G401 (cell line): ENCODE data around the gene OR51S1. TPM values are rescaled to one million over a fixed set of nuclear protein-coding genes. Genes with fewer than 3 reads are reported as not detected.
"Not testable (repeated sequence)": the region's sequence is repeated elsewhere in the genome, so short reads cannot be mapped to it uniquely, and the experiment has no call there.

Experiments used
- DNase-seq: peaks from one replicate; pipeline ENCODE4 v3.0.0-alpha.2; 2015; ENCODE audit warnings: low spot score
- in situ Hi-C: cut with HindIII; loops from 2 replicates; pipeline ENCODE4 v1.10.0; 2016; ENCODE audit warnings: low sequenced_read_pairs, mixed read lengths
- total RNA-seq: library from RNA; depleted of rRNA; stranded (reverse); fragments of >200 nt; shearing (Covaris generic); gene quantifications from 2 replicates; pipeline ENCODE4 v1.2.3, GENCODE V29; 2014; rRNA removed

OR51S1 gene
- total RNA-seq, 1 experiment from 2014 or later = not detected

DNA sequence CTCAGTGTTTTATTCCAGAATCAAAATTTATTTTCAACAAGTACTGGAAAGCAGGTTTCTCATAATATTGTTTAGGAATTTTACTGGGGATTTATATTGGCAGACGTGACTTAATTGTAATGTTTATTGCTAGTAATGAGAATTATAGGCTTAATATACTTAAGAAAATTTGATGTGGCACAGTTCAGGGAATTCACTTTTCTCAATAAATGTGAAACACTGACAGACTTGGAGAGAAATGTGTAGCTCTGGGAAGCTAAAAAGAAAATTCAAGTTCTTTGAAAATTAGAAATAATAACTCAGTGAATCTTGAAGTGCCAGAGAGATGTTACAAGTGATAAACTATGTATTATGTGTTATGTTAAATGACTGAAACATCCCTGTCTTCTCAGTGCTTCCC, 28.0 kb downstream of the OR51S1 start, which contains the start of gene OR51F2:
Gene OR51F2, plus strand, starts transcription at position 301 of the 400 bp plus-strand sequence. CDS start 101 bp downstream, outside the sequence.
- in situ Hi-C loops = no loop called here
- DNase-seq = no peak

- in situ Hi-C loops = no loop called here
- no peak for DNase-seq
Observed at GRCh38 chr11:4809246-4809645, 39.8 kb downstream of the OR51S1 start.

GRCh38 chr11:4808476-4808875, 40.5 kb downstream of the OR51S1 start:
- no peak for DNase-seq
- in situ Hi-C loops = no loop called here

GRCh38 chr11:4804280-4804679, 44.7 kb downstream of the OR51S1 start, which contains the start of gene OR52R1:
TSS of gene OR52R1 (minus strand) at chr11:4804380. CDS start at chr11:4804380, 0 bp downstream.
- in situ Hi-C loops = no loop called here
- DNase-seq = no peak

DNA sequence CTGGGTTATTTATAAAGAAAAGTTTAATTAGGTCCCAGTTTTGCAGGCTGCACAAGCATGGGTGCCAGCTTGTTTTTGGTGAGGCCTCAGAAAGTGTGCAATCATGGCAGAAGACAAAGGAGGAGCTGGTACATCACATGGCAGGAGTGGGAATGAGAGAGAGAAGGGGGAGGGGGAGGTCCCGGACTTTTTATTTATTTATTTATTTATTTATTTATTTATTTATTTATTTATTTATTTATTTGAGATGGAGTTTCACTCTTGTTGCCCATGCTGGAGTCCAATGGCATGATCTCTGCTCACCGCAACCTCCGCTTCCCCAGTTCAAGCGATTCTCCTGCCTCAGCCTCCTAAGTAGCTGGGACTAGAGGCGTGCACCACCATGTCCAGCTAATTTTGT, 47.7 kb downstream of the OR51S1 start:
- DNase-seq, in situ Hi-C loops: not testable (repeated sequence)

GRCh38 chr11:4798427-4799183, 50.4 kb downstream of the OR51S1 start:
- in situ Hi-C loops = no loop called here
- DNase-seq = no peak

Other genes starting within 250 kb of the OR51S1 start
- gene TRIM68, start 241.0 kb downstream of the OR51S1 start, total RNA-seq = 9.2 and 33.6 TPM in 2 replicates
- not detected in 2 replicates for gene OR51D1, start 211.7 kb downstream of the OR51S1 start, total RNA-seq
- gene OR51E1, start 205.2 kb downstream of the OR51S1 start, total RNA-seq = not detected in 2 replicates
- not detected in 2 replicates for gene OR51E2, start 151.4 kb downstream of the OR51S1 start, total RNA-seq
- not detected in 2 replicates for gene MMP26, start 144.4 kb downstream of the OR51S1 start, total RNA-seq
- gene OR51F1, start 79.3 kb downstream of the OR51S1 start, total RNA-seq = not detected in 2 replicates
- not detected in 2 replicates for gene OR52R1, start 44.8 kb downstream of the OR51S1 start, total RNA-seq
- gene OR51F2, start 27.9 kb downstream of the OR51S1 start, total RNA-seq = not detected in 2 replicates
- not detected in 2 replicates for gene OR51T1, start 32.7 kb upstream of the OR51S1 start, total RNA-seq
- not detected in 2 replicates for gene OR51A7, start 54.6 kb upstream of the OR51S1 start, total RNA-seq
- not detected in 2 replicates for gene OR51G2, start 70.1 kb upstream of the OR51S1 start, total RNA-seq
- gene OR51G1, start 75.1 kb upstream of the OR51S1 start, total RNA-seq = not detected in 2 replicates
- gene OR51A4, start 98.4 kb upstream of the OR51S1 start, total RNA-seq = not detected in 2 replicates
- not detected in 2 replicates for gene OR51A2, start 106.5 kb upstream of the OR51S1 start, total RNA-seq
- gene OR51L1, start 145.6 kb upstream of the OR51S1 start, total RNA-seq = not detected in 2 replicates
- gene OR52J3, start 197.3 kb upstream of the OR51S1 start, total RNA-seq = not detected in 2 replicates
- not detected in 2 replicates for gene OR52E2, start 210.4 kb upstream of the OR51S1 start, total RNA-seq
- gene OR52E1, start 220.4 kb upstream of the OR51S1 start, total RNA-seq = not detected in 2 replicates